Lower leg skin (tissue), 3 donors: Measurements from ENCODE around the gene CREB5.

Source experiments
- POLR2A ChIP-seq, 2 donors: fragments of 450-650 bp; IDR thresholded peaks; one replicate each; pipeline ENCODE4 v1.6.1; 2016 to 2017; ENCODE audit warnings: antibody characterized with exemption in 2 of 2, mild to moderate bottlenecking in 1 of 2, moderate library complexity in 1 of 2
- TF ChIP-seq, protein P1 (sequence below), 3 donors: fragments of 450-650 bp; IDR thresholded peaks; one replicate each; pipeline ENCODE4 v1.5.1; 2016; ENCODE audit warnings: antibody characterized with exemption in 3 of 3, mild to moderate bottlenecking in 3 of 3, moderate library complexity in 2 of 3

DNA sequence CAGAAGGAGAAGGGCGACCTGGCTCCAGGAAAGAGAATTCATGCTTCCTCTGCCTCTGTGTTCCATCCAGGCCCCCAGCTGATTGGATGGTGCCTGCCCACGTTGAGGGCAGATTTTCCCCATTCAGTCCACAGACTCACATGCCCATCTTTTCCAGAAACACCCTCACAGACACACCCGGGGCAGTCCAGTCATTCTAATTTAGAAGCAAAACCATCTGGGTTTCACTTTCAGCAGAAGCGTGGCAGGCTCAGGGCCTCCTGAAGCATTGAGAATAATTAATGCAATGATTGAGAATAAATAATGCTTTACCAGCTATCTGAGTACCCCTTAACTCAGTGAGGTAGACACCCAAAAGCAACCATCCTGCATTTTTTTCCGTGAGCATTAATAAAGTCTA lies 30.2 kb upstream of the CREB5 start:
- TF ChIP-seq, protein P1, sequence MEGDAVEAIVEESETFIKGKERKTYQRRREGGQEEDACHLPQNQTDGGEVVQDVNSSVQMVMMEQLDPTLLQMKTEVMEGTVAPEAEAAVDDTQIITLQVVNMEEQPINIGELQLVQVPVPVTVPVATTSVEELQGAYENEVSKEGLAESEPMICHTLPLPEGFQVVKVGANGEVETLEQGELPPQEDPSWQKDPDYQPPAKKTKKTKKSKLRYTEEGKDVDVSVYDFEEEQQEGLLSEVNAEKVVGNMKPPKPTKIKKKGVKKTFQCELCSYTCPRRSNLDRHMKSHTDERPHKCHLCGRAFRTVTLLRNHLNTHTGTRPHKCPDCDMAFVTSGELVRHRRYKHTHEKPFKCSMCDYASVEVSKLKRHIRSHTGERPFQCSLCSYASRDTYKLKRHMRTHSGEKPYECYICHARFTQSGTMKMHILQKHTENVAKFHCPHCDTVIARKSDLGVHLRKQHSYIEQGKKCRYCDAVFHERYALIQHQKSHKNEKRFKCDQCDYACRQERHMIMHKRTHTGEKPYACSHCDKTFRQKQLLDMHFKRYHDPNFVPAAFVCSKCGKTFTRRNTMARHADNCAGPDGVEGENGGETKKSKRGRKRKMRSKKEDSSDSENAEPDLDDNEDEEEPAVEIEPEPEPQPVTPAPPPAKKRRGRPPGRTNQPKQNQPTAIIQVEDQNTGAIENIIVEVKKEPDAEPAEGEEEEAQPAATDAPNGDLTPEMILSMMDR (IDR thresholded peaks at IDR 0.05) = no peak
- TF ChIP-seq POLR2A (IDR thresholded peaks at IDR 0.05) = no peak
